K562 (cell line): ENCODE measurements around the gene GRHPR. TPM values are rescaled to one million over a fixed set of nuclear protein-coding genes. Genes with fewer than 3 reads are reported as not detected.

Experiments
- ATAC-seq: fragments of 200-7000 bp; cut with Tn5 transposase; 3 replicates; pipeline ENCODE4 v1.9.1; 2020; ENCODE audit warnings: moderate library complexity
- BruUV-seq: library from RNA; stranded (reverse); fragments of 400-500 nt; replicated peaks from 2 replicates; lab custom pipeline; 2021; lab: Mats Ljungman, UMichigan
- CTCF ChIA-PET: fragments of 300-600 bp; formaldehyde crosslinking; extraction: SDS; loops from one replicate; lab custom pipeline; 2021; ENCODE audit warnings: low intra/inter-chr PET ratio; lab: Yijun Ruan, JAX
- POLR2A ChIA-PET: fragments of 300-600, 350-650 bp; sonication (Branson Sonifier 250); formaldehyde crosslinking; extraction: SDS; loops from one replicate; lab custom pipeline; 2021; ENCODE audit warnings: antibody characterized with exemption, inconsistent platforms; lab: Yijun Ruan, JAX
- DNase-seq, 4 experiments: peaks; one replicate each; pipeline versions ENCODE4 v3.0.0 to v3.0.0-alpha.2; 2011 to 2018; ENCODE audit warnings: low spot score in 3 of 4, mixed read lengths in 3 of 4; ENCODE audit errors: extremely low read depth in 1 of 4
- FAIRE-seq: peaks from 2 replicates; lab custom pipeline; 2011; peaks lifted over from hg19 to GRCh38; lab: Jason Lieb, UNC
- H2AFZ ChIP-seq: 2 replicates; pipeline ENCODE4 v1.6.0; 2011; ENCODE audit warnings: low read depth, low read length, control low read depth, inconsistent platforms
- H3K27ac ChIP-seq: fragments of 200-600 bp; 3 replicates; pipeline ENCODE4 v1.8.0; 2011; ENCODE audit warnings: low read depth, mild to moderate bottlenecking, control low read depth, inconsistent platforms, low read length, moderate library complexity, mixed read lengths; ENCODE audit errors: extremely low read depth
- H3K27me3 ChIP-seq, 2 experiments: fragments of 300-600 bp in 1 of 2; 2 replicates in 1 of 2; 3 replicates in 1 of 2; pipeline versions ENCODE4 v1.6.0 to v1.8.0; 2011; ENCODE audit warnings: inconsistent platforms in 2 of 2, low read length in 2 of 2, mild to moderate bottlenecking in 1 of 2, mixed read lengths in 1 of 2, moderate library complexity in 1 of 2; ENCODE audit not compliant: control insufficient read depth in 2 of 2, insufficient read depth in 2 of 2
- H3K36me3 ChIP-seq: fragments of 300-600 bp; 3 replicates; pipeline ENCODE4 v1.8.0; 2011; ENCODE audit warnings: mild to moderate bottlenecking, low read length, inconsistent platforms; ENCODE audit not compliant: control insufficient read depth, insufficient read depth
- H3K4me1 ChIP-seq, 2 experiments: fragments of 200-600 bp in 1 of 2; replicated peaks in 1 of 2; 2 replicates in 1 of 2; 3 replicates in 1 of 2; pipeline versions ENCODE4 v1.5.1 to v1.8.0; 2011; ENCODE audit warnings: inconsistent platforms in 2 of 2, low read length in 2 of 2, mild to moderate bottlenecking in 1 of 2, mixed read lengths in 1 of 2, moderate library complexity in 1 of 2; ENCODE audit not compliant: control insufficient read depth in 2 of 2, insufficient read depth in 2 of 2
- H3K4me2 ChIP-seq: 2 replicates; pipeline ENCODE4 v1.6.1; 2011; ENCODE audit warnings: low read length, control low read depth, inconsistent platforms, mixed read lengths; ENCODE audit not compliant: insufficient read depth
- H3K4me3 ChIP-seq: fragments of 200-600 bp; sonication (generic), shearing (Covaris generic); 2 replicates; pipeline ENCODE4 v1.5.1; 2016; ENCODE audit warnings: control low read depth, inconsistent platforms
- H3K79me2 ChIP-seq: fragments of 200-600 bp; 3 replicates; pipeline ENCODE4 v1.8.0; 2011; ENCODE audit warnings: low read length, inconsistent platforms; ENCODE audit not compliant: control insufficient read depth, insufficient read depth
- H3K9ac ChIP-seq, 2 experiments: 2 replicates each; pipeline versions ENCODE4 v1.6.0 to v1.6.1; 2011; ENCODE audit warnings: low read depth in 2 of 2, low read length in 2 of 2, control low read depth in 1 of 2, inconsistent platforms in 1 of 2, mild to moderate bottlenecking in 1 of 2, mixed read lengths in 1 of 2; ENCODE audit not compliant: insufficient read depth in 1 of 2
- H3K9me1 ChIP-seq: one replicate; pipeline ENCODE4 v1.6.0; 2011; ENCODE audit warnings: inconsistent platforms, mild to moderate bottlenecking, low read length, moderate library complexity; ENCODE audit not compliant: control insufficient read depth, insufficient read depth
- H3K9me3 ChIP-seq: replicated peaks from 2 replicates; pipeline ENCODE4 v1.5.1; 2011; ENCODE audit warnings: low read depth, low read length, inconsistent platforms; ENCODE audit not compliant: control insufficient read depth, insufficient read depth
- H4K20me1 ChIP-seq: replicated peaks from 2 replicates; pipeline ENCODE4 v1.6.1; 2011; ENCODE audit warnings: low read length, inconsistent platforms, mixed read lengths; ENCODE audit not compliant: control insufficient read depth, insufficient read depth
- ADNP ChIP-seq: fragments of 200-800 bp; sonication (Bioruptor generic); IDR thresholded peaks from 2 replicates; pipeline ENCODE4 v1.6.1; 2016; ENCODE audit warnings: missing genetic modification characterization, missing compliant biosample characterization
- HES1 ChIP-seq: fragments of 450-650 bp; IDR thresholded peaks from 2 replicates; pipeline ENCODE4 v1.6.1; 2016; ENCODE audit warnings: low read depth, mild to moderate bottlenecking, moderate library complexity
- HEY1 ChIP-seq: fragments of 250-450 bp; sonication (Bioruptor Pico); IDR thresholded peaks from 2 replicates; pipeline ENCODE4 v1.5.0; 2020; ENCODE audit warnings: mild to moderate bottlenecking, moderate library complexity, borderline replicate concordance
- MCM3 ChIP-seq: fragments of 450-650 bp; IDR thresholded peaks from 2 replicates; pipeline ENCODE4 v1.6.1; 2016
- PHF21A ChIP-seq: fragments of 450-650 bp; IDR thresholded peaks from 2 replicates; pipeline ENCODE4 v1.6.1; 2017; ENCODE audit warnings: low read depth, borderline replicate concordance
- RUNX1 ChIP-seq: sonication (generic); IDR thresholded peaks from 2 replicates; pipeline ENCODE4 v1.6.1; 2016; ENCODE audit warnings: antibody characterized with exemption, low read depth
- SRSF3 ChIP-seq: fragments of 200-400 bp; formaldehyde crosslinking; IDR thresholded peaks from 2 replicates; pipeline ENCODE4 v1.6.1; 2016; ENCODE audit warnings: mild to moderate bottlenecking, low read length, moderate library complexity; ENCODE audit not compliant: insufficient read depth
- ZNF212 ChIP-seq: fragments of 450-650 bp; formaldehyde crosslinking; IDR thresholded peaks from 2 replicates; pipeline ENCODE4 v1.4.0; 2020; ENCODE audit warnings: mild to moderate bottlenecking
- ZNF354B ChIP-seq: fragments of 250-450 bp; sonication (Bioruptor Pico); IDR thresholded peaks from 2 replicates; pipeline ENCODE4 v1.4.0; 2020
- WGBS: fragments of 100-300 bp; shearing (Covaris generic); methylation state at CpG from one replicate; pipeline ENCODE4 v1.1.6; 2016; ENCODE audit warnings: low coverage, mixed read lengths; ENCODE audit not compliant: insufficient coverage; ENCODE audit errors: missing lambda C conversion rate; 5-methylcytosine and 5-hydroxymethylcytosine counted together
- in situ Hi-C: fragments of 300-500 bp; cut with MboI; formaldehyde crosslinking; loops from 4 replicates; pipeline ENCODE4 v1.15.0; 2018; ENCODE audit warnings: inconsistent platforms, mixed read lengths
- intact Hi-C: fragments of 100-400 bp; cut with micrococcal nuclease; formaldehyde crosslinking; loops from 2 replicates; pipeline ENCODE4 v1.14.2; 2022
- polyA plus RNA-seq, 8 experiments: library from polyadenylated mRNA; depleted of rRNA in 4 of 8; stranded (reverse) in 5 of 8; unstranded in 3 of 8; fragments of >200 nt; fragmentation: Nextera tagmentation in 2 of 8; fragmentation: Illumina TruSeq in 1 of 8; extraction: Ambion mirVana in 2 of 8; extraction: Trizol in 1 of 8; gene quantifications; 2 replicates each; pipeline versions ENCODE4 v1.2.1 to v1.2.3, GENCODE V29; 2011 to 2014; ENCODE audit warnings: inconsistent platforms in 1 of 8, missing spikeins in 1 of 8
- total RNA-seq, 7 experiments: library from RNA; depleted of rRNA in 6 of 7; stranded (reverse); fragments of >200 nt in 6 of 7; fragmentation: Illumina TruSeq in 2 of 7; extraction: Trizol in 2 of 7; gene quantifications; 2 replicates each; pipeline versions ENCODE4 v1.2.1 to v1.2.3, GENCODE V29; 2011 to 2021; ENCODE audit warnings: low replicate concordance in 1 of 7
- TF ChIP-seq, protein P1 (sequence below): fragments of 250-450 bp; sonication (Bioruptor Pico); IDR thresholded peaks from 2 replicates; pipeline ENCODE4 v1.8.0; 2022; ENCODE audit warnings: inconsistent platforms

Gene GRHPR
- total and polyA plus RNA-seq, 9 of the 15 experiments (the other 6 are each of a cell fraction or from before 2014, with no cell fraction given), result 38.9 to 144 (median 120) TPM

- Histone ChIP-seq H3K4me2 (no peak overlapping the region), H3K4me1 (no peaks in the 10 kb centered on the region), H3K79me2 (peaks cover 52% of the 10 kb centered on the region), H3K9me3 (no peaks in the 10 kb centered on the region), H3K4me3 (no peak overlapping the region), H3K9me1 (no peaks in the 10 kb centered on the region), H3K36me3 (peaks cover 56% of the 10 kb centered on the region), H3K27ac (no peak overlapping the region), H3K9ac (peak overlapping the region in 1 of 2 experiments; percentile 36; a peak in 1 of 4 replicates), H3K27me3 (no peaks in the 10 kb centered on the region), H2AFZ (no peak overlapping the region), H4K20me1 (peaks cover 11% of the 10 kb centered on the region; the same call in 1 of the 2 replicates)
- TF ChIP-seq, protein P1, sequence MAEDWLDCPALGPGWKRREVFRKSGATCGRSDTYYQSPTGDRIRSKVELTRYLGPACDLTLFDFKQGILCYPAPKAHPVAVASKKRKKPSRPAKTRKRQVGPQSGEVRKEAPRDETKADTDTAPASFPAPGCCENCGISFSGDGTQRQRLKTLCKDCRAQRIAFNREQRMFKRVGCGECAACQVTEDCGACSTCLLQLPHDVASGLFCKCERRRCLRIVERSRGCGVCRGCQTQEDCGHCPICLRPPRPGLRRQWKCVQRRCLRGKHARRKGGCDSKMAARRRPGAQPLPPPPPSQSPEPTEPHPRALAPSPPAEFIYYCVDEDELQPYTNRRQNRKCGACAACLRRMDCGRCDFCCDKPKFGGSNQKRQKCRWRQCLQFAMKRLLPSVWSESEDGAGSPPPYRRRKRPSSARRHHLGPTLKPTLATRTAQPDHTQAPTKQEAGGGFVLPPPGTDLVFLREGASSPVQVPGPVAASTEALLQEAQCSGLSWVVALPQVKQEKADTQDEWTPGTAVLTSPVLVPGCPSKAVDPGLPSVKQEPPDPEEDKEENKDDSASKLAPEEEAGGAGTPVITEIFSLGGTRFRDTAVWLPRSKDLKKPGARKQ, result no peak
- TF ChIP-seq SRSF3, result no peak
- no peak for TF ChIP-seq ZNF354B (CRISPR knock-in tag)
- no peak for TF ChIP-seq RUNX1
- no peak for TF ChIP-seq ZNF212 (CRISPR knock-in tag)
- TF ChIP-seq HEY1, result no peak
- TF ChIP-seq MCM3, result no peak
- no peak for TF ChIP-seq ADNP (tag)
- no peak for TF ChIP-seq PHF21A
- TF ChIP-seq HES1, result no peak
- no peak for ATAC-seq
- in situ Hi-C loops (no loop called here), intact Hi-C loops (no loop called here)
- CTCF ChIA-PET, result no interaction called here
- POLR2A ChIA-PET, result interaction anchor here (0.6 to 1.1 kb wide), 4 partner anchors 9 to 275 kb away, joined by 3 to 5 read pairs (median 4); no protein-coding TSS in a partner anchor
- WGBS, result 95% methylated on average over 6 of the region's 6 CpGs
- DNase-seq, result no peak
- BruUV-seq, result no TSS peak
- FAIRE-seq, result no peak
These were observed 23.3 kb downstream of the GRHPR start for GRCh38 chr9:37445832-37446231.
